ENCODE measurements around the gene UVSSA. TPM values are rescaled to one million over a fixed set of nuclear protein-coding genes. Genes with fewer than 3 reads are reported as not detected.
"Not testable (repeated sequence)": the region's sequence is repeated elsewhere in the genome, so short reads cannot be mapped to it uniquely, and the experiment has no call there.

The UVSSA gene
- total RNA-seq, 1 donor from 2014 or later, result 3.6 TPM

GRCh38 chr4:1330761-1331590 is 16.0 kb upstream of the UVSSA start:
- DNase-seq (ENCODE audit: low read depth in 2 of 2), result no peak

- no peak for DNase-seq (ENCODE audit: low read depth in 2 of 2)
These were observed 15.2 kb upstream of the UVSSA start for GRCh38 chr4:1331591-1332353.

GRCh38 chr4:1332686-1333085 is 14.3 kb upstream of the UVSSA start:
- DNase-seq (ENCODE audit: low read depth in 2 of 2), result no peak

GRCh38 chr4:1333256-1333655 is 13.8 kb upstream of the UVSSA start:
- DNase-seq (ENCODE audit: low read depth in 2 of 2), result no peak

- DNase-seq (ENCODE audit: low read depth in 2 of 2), result not testable (repeated sequence)
These were observed 13.0 kb upstream of the UVSSA start for GRCh38 chr4:1333851-1334578.

GRCh38 chr4:1334579-1334895 is 12.5 kb upstream of the UVSSA start:
- DNase-seq (ENCODE audit: low read depth in 2 of 2), result no peak

- not testable (repeated sequence) for DNase-seq (ENCODE audit: low read depth in 2 of 2)
These were observed 11.7 kb upstream of the UVSSA start for GRCh38 chr4:1335193-1335883.

- DNase-seq (ENCODE audit: low read depth in 2 of 2), result no peak
These were observed 10.9 kb upstream of the UVSSA start for GRCh38 chr4:1336088-1336491.

GRCh38 chr4:1337376-1337831 is 9.6 kb upstream of the UVSSA start:
- DNase-seq (ENCODE audit: low read depth in 2 of 2), result peak; percentile 28 to 43

- DNase-seq (ENCODE audit: low read depth in 2 of 2), result no peak
These were observed 8.9 kb upstream of the UVSSA start for GRCh38 chr4:1337951-1338751.

- DNase-seq (ENCODE audit: low read depth in 2 of 2), result no peak
These were observed 8.1 kb upstream of the UVSSA start for GRCh38 chr4:1338752-1339414.

GRCh38 chr4:1339489-1339888 is 7.5 kb upstream of the UVSSA start:
- DNase-seq (ENCODE audit: low read depth in 2 of 2), result no peak

- DNase-seq (ENCODE audit: low read depth in 2 of 2), result no peak
These were observed 6.7 kb upstream of the UVSSA start for GRCh38 chr4:1340181-1340747.

GRCh38 chr4:1340861-1341260 is 6.1 kb upstream of the UVSSA start:
- no peak for DNase-seq (ENCODE audit: low read depth in 2 of 2)

GRCh38 chr4:1342003-1342402 is 5.0 kb upstream of the UVSSA start:
- peak in 1 of 2 donors; percentile 59 for DNase-seq (ENCODE audit: low read depth in 2 of 2)

GRCh38 chr4:1344696-1345095 is 2.3 kb upstream of the UVSSA start:
- DNase-seq (ENCODE audit: low read depth in 2 of 2), result no peak

- peak; percentile 45 to 55 for DNase-seq (ENCODE audit: low read depth in 2 of 2)
These were observed 866 bp upstream of the UVSSA start for GRCh38 chr4:1345903-1346780.

GRCh38 chr4:1347410-1347864 is 429 bp downstream of the UVSSA start:
- DNase-seq (ENCODE audit: low read depth in 2 of 2), result peak; percentile 83 to 88

Measured in lung microvascular endothelial cell (primary cell).